ENCODE data around the gene TSHZ2.

- no peak for TF ChIP-seq ELF4 (IDR thresholded peaks at IDR 0.05)
- no peak for TF ChIP-seq FOXM1 (IDR thresholded peaks at IDR 0.05; ENCODE audit: borderline replicate concordance)
- TF ChIP-seq TARDBP (IDR thresholded peaks at IDR 0.05) = no peak
- TF ChIP-seq, protein P1, sequence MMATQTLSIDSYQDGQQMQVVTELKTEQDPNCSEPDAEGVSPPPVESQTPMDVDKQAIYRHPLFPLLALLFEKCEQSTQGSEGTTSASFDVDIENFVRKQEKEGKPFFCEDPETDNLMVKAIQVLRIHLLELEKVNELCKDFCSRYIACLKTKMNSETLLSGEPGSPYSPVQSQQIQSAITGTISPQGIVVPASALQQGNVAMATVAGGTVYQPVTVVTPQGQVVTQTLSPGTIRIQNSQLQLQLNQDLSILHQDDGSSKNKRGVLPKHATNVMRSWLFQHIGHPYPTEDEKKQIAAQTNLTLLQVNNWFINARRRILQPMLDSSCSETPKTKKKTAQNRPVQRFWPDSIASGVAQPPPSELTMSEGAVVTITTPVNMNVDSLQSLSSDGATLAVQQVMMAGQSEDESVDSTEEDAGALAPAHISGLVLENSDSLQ (IDR thresholded peaks at IDR 0.05) = no peak
- TF ChIP-seq FOXA1 (IDR thresholded peaks at IDR 0.05) = no peak
- TF ChIP-seq L3MBTL2 (conservative IDR thresholded peaks at IDR 0.05) = no peak
- TF ChIP-seq SP1 (IDR thresholded peaks at IDR 0.05) = no peak
- no peak for TF ChIP-seq BHLHE40 (IDR thresholded peaks at IDR 0.05; ENCODE audit: borderline replicate concordance)
Measured at GRCh38 chr20:53130795-53131194, 158.6 kb downstream of the TSHZ2 start.

Measured in HEK293T (cell line).